GM18861 (cell line): ENCODE results near the gene LRRC25.

Experiments
- ATAC-seq: cut with Tn5 transposase; IDR thresholded peaks from one replicate; pipeline ENCODE4 v1.9.1; 2021; ENCODE audit not compliant: unreplicated experiment

Gene LRRC25

DNA sequence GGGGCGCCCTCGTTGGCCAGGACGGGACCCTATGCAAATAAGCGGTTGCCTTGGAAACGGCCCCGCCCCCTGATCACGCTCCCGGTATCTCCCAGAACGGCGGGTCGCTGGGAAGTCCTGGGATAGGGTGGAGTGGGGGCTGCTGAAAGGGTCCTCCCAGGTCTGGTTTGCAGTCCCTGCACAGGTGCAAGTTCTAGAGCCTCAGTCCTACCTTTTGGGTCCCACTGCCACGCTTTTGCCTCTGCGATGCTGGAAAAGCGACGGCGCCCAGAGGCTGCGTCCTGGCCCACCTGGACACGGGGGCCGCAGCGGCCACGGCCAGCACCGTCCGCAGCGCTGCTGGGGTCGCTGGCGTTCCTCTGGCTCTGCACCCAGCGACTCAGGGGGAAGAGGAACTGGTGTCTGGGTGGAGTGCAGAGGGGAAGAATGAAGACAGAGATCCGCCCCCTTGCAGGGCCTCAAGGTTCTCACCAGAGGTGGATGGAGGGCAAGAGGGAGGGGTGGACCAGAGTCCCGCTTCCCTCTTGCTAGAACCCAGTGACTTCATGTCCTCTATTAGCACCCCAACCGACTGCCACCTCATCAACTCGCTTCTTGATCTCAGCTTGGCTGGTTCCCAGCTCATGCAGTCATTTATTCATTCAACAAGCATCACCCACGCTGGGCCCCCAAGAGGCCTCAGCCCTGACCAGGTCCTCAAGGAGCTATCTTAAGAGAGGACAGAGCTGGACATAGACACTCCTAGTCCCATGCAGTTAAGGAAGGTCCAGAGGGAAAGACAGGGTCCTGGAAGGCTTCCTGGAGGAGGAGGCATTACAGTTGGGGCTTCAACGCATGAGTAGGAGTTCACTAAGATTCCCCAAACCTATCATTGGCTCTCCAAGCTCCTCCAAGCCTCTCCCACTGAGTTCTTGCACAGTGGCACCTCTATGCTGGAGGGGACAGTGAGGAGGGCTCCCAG lies at the start of gene LRRC25:
Gene LRRC25 (minus strand): TSS at position 381 of the 961 bp plus-strand sequence. CDS start 659 bp downstream, outside the sequence.
- no peak for ATAC-seq

DNA sequence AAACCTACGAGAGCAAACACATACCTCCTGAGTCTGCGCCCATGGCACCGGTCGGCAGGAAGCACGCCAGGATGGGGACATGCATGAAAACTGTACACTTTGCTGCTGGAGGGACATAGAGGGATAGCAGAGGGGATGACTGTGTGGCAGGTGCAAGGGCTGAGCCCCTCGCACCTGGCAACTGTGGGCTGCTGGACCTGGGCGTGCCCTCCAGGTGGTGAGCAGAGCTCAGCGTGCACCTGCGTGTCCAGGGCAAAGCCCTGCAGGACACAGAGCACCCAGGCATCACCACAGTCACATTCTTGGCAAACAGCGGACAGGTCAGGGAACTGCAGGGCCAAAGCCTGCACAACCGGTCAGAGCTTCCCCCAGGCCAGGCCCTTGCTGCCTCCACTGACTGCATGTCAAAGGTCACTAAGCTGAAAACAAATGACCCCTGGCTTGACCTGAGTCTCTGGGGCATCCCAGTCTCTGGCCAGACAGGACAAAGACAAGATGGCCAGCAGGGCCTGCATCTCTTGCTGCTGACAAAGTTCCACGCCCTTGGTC lies 49.5 kb upstream of the LRRC25 start:
- no peak for ATAC-seq

DNA sequence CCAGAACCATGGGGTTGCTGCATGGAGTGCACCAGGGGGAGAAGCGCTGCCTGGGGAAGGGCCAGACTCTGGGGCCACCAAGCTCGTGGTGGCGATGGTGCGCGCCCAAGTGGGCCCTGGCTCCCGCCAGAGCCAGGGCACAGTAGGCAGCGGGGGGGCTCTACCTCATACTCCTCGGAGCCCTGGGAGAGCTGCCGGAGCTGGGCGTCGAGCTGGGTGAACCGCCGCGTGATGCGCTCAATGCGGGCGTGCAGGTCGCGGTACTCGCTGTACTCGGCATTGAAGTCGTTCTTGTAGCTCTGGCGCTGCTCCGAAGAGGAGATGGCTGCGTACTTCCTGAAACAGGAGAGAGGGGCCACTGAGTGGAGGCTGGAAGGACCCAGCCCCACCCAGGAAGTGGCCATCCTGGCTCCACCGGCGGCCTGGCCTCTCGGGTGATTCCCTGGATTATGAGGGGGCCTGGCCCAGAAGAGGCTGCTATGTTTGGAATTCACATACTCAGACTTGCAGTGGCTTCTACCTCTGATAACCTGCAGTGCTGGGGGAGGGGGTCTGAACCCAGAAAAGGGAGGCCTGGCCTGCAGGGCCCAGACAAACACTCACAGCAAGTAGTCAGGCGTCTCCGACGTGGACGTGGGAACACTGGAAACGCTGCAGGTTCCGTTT lies 48.9 kb upstream of the LRRC25 start:
- ATAC-seq: no peak

DNA sequence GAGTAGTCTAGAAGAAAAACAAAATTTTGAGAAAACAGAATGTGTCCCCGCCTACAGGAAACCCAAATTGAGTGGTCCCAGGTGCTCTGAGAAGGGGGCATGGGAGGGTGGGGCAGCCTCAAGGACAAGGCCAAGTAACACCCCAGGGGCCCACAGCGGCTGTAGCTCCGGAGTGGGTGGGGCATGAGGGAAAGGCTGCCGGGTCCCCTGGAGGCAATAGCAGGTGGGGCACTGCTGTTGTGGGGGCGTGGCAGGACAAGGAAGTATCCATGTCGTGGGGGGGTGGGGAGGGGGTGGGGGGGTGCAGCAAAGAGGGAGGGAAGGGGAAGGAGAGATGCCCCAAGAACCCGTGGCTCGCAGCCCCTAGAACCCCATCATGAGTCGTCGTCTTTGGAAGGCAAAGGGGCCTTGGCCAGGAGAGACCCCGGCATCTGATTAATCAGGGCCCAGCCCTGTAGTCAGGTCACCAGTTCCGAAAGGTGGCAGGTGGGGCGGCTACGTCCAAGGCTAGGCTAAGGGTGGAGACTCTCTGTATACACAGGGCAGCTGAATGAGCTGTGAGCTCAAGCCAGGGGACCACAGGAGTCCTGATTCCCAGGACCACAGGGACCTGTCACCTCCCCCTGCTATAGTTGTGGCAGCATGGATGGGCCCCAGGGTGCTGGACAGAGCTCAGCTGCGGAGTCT lies 48.0 kb upstream of the LRRC25 start:
- no peak for ATAC-seq

DNA sequence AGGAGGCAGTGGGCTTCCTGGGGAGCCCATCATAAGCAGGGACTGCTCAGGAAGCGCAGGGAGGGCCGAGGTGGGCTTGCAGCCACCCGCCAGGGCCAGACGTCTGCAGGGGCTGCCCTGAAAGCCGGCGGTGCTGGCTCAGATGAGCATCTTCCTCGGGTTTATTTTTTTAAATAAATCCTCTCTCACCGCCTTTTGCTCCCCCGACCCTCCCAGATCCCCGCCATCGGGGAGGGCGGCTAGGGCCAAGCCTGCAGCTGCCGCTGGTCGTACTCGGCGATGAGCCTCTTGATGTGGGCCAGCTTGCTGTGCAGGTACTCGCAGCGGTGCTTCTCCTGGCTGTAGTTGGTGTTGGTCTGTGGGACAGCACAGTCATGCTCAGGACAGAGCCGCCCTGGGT lies 47.1 kb upstream of the LRRC25 start:
- no peak for ATAC-seq

DNA sequence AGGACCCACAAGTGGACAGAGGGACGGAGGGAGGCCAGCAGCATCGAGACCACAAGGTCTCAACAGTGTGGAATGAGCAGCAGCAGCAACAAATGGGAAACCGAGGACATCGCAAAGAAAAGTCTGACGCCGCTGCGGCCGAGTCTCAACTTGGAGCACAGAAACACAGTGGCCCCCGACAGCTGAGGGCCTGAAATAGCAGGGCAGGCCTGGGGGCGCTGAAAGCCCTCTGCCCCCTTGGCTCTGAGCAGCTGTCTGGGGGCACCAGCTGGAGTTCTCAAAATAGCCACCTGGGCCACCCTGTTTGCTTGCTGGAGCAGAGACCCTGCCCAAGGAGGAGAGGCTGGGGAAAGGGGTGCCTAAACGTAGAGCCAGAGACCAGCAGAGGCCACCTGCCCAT lies 46.4 kb upstream of the LRRC25 start:
- ATAC-seq: no peak

DNA sequence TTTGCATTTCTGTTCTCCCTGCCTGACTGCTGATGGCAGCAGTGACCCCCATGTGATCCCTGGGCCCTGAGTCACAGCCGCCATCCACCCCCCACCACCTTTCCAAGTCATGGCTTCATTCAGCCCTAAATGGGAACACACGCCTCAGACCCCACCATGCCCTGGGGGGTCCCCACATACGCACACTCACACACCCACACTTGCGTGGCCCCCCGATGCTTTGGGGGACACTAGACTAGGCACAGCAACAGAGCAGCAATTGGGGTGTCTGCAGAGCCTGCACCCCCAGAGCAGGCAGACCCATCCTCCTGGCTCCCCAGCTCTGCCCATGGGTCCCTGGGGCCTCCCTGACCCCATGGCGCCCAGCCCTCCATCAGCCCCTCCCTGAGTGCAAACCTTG lies 46.0 kb upstream of the LRRC25 start:
- no peak for ATAC-seq

DNA sequence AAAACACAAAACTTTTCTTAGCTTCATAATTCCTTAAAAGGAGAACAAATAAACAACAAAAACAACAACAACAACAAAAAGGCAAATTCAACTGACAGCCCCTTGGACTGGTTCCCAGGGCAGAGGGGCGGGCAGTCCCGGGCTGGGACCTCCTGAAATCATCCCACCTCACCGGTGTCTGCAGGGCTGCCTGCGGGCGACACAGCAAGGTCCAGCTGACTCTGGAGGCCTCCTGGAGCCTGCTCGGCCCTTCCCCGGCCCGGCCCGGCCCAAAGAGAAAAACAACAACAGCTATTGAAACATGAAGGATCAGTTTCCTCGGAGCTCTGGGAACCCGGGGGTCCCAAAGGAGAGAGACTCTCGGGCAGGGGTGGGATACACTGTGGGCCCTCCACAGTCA lies 45.5 kb upstream of the LRRC25 start:
- no peak for ATAC-seq

DNA sequence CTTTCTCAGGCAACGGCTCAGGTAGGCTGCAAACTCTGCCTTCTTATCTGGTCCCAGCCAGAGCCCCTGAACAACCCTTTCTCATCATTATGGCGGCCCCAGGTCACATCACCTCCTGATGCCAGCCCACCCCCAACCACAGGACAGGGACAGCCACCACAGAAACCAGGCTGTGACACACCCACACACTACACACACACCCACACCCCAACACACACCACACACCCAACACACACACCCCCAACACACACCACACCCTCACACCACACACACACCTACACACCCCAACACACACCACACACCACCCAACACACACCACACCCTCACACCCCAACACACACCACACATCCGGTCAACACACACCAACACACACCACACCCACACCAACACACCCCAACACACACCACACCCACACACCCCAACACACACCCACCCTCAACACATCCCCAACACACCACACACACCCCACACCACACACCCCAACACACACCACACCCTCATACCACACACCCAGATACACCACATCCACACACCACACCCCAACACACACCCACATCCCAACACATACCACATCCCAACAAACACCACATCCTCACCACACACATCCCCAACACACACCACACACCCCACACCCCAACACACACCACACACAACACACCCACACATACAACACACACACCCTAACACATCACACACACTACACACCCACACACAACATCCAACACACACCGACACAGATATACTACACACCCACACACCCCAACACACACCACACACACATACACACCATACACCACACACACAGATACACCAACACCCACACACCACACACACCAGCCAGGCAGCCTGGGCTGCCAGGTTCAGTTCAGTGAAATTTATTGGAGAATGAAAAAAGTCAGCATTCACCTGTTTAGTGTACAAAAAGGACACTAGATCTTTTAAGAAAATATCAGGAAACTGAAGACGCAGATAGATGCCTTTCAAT lies 44.7 kb upstream of the LRRC25 start:
- ATAC-seq: no peak

DNA sequence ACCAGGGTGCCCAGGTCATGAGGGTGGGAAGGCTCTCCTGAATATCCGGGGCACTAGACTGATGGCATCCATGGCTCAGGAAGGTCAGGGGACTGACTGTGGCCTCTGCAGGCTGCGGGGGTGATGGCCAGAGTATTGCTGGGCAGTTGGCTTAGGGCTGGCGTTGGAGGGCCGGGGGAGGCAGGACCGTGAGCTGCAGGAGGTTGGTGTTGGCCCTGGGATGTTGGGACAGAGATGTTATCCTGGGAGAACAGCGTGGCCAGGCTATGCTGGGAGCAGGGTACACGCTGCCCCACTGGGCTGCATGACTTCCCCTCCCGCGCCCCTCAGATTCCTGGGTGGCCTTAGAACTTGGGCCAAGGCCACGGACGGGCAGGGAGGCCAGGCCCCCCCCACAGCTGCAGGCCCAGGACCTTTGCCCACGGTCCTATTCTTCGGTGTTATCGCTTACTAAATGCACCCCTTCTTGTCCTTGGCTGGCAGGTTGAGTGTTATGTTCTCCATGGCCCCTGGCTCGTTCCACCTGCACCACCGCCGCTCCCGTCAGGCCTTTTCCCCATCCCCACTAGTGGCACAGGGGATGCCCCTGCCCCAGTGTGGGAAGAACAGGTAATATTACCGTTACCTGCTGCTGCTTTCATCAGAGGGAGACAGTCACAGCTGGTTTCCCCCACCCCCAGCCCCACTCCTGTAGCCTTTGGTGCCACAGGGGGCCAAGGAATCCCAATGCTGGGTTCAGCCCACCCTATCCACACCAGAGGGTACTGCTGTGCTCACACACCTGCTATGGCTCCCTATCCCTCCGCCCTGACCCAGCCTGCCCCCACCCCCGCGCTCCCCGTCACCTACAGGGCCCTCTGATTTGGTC lies 43.7 kb upstream of the LRRC25 start:
- no peak for ATAC-seq

DNA sequence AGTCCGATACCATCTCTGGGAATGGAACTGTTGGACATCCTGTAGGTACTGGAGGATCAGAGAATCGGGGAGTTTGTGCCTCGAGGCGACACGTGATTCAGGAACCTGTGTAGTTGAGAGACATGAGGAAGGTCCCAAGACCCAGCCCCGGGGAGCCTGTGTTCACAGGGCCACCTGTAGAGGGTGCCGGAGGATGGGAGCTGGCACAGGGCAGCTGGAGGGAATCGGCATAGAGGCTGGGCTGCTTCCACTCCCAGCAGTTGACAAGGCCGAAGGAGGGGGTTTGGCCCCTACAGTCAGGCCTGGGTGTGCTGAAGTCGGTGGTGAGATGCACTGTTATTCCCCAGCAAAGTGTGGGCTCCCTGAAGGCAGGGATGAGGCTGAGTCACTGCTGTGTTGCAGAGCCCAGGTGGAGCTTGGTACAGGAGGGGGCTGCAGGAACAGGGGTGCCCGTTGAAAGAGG lies 43.0 kb upstream of the LRRC25 start:
- no peak for ATAC-seq

DNA sequence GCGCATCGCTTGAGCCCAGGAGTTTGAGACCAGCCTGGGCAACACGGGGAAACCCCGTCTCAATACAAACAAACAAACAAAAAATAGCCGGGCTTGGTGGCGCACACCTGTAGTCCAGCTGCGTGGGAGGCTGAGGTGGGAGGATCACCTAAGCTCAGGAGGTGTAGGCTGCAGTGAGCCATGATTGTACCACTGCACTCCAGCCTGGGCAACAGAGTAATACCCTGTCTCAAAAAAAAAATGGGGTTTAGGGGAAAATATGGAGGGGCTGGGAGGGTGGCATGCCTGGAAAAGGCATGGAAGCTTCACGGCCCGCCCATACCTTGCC lies 42.5 kb upstream of the LRRC25 start:
- no peak for ATAC-seq

DNA sequence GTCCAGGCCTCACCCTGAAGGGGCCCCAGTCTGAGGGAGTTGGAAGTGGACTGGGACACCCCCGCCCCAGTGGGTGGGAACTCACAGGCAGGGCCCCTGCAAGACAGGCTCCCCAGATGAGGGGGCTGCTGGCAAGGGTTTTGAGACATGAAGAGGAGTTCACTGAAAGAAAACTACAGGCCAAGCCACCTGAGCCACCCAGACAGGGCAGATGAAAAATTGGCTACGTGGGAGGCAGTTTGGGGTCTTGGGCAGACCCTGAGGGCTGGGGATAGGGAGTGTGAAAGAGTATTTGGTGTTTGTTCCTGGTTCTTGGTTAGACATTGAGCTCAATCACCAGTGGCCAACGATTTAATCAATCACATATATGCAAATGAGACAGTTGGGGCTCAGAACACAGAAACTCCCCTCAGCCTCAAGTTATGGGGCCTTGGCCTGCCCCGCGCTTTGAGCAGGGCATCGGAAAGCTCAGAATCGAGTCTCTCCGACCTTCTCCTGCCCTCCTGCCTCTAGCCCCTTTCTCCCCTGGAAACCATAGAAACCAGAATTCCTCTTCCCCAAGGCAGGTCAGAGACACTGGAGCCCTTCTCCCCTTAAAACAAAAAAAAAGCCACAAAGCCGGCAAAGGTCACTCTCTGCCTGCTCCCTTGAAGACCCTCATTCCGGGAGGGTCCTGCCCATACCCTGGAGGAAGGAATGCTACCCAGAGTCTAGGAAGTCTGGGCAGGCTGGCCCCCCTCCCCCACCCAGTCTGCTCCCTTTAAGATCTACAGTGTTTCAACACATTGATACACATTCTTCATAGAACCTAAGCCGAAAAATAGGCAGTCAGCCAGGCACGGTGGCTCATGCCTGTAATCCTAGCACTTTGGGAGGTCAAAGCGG lies 41.8 kb upstream of the LRRC25 start:
- no peak for ATAC-seq

DNA sequence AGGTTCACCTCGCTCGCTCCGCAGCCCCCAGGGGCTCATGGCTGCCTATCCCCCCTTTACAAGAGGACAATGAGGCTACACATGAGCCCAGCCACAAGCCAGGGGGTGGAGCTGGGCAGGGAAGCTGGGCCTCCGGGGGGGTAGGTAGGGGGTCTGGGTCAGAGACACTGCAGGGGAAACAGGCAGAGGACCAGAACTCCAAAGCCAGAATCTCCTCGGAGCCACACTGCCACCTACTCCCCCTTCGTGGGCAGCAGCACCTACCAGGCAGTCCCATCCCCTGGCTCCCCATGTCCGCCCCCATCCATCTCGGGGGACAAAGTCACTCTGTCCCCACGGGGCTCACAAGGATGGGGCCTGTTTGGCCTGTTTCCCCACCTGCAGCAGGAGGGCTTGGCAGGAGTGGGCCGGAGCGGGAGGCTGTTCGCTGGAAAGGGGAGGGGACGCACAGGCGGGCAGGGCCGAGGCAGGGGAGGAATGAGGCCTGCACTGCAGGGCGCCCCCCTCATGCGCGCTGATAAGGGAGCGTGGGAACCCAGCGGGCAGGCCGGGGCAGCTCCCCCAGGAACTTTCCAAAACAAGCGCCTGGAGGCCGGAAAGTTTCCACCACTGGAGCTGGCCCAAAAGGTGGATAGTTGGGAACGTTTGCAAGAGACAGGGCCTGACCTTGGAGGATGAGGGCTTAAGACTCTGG lies 41.1 kb upstream of the LRRC25 start:
- no peak for ATAC-seq

DNA sequence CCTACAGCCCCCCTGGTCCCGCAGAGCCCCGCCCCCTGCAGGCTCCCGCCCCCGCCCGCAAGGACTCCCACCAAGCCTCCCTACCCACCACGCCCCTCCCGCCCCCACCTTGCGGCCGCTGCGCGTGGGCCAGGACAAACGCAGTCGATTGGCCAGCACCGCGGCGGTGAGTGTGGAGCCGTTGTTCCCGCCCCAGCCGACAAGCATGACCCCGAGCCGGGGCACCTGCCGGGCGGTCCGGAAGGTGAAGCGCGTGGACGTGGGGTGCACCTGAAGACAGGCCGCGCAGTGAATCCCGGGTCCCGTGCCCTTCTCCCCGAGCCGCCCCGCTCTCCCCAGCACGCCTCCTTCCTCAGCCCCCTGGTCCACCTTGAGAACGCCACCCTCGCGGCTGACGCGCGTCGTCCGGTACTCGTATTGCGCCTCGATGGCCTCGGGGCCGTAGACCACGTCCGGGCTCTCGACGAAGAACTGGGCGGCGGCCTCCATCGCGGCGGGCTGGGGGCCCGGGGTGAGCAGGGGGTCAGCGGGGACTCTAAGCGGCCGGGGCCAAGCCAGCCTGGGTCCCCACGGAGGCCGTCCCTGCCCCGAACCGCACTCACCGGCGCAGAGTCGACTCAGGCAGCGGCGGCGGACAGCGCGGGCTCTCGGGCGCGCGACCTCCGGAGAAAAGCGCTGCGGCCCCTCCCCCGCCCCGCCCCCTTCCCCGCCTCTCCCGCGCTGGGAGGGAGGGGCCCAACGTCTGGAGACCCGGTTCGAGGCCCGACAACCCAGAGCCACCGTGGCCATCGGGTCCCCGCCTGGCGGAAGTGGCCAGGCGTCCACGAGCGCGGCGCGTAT lies 40.3 kb upstream of the LRRC25 start, which contains the start of gene ISYNA1:
Gene ISYNA1 (minus strand): TSS at position 643 of the 840 bp plus-strand sequence. CDS start 154 bp downstream, at position 489.
- no peak for ATAC-seq

DNA sequence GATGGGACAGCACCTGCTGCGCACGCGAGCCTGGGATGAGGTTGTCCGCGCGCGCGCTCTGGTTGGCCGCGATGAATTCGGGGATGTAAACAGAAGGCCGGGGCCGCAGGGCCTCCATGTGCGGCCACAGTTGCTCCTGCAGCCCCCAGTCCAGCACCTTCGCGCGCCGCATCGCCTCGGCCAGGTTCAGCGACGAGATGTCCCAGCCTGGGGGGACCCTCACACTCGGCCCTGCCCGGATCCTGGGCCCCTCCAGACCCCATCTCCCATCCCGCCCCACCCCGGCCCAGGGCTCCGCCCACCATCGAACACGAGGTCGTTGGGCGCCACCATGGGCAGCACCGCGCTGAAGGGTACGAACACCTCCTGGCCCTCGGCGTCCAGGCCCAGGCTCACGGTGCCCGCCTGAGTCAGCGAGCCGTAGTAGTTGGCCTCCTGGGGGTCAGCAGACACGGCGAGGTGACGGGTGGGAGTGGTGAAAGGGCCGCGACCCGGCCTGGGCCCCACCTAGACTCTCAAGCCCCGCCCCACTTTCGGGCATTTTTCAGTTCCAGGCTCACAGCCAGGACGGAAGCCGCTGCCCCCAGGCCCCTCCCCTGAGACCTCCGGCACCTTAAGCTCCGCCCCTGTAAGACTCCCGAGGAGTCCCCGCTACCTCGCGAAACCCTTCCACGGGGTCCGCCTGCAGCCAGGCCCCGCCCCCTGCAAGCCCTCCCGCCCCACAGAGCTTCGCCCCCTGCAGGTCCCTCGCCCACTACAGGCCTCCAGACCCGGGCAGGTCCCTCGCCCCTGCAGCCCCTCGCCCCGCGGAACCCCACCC lies 39.5 kb upstream of the LRRC25 start:
- no peak for ATAC-seq
